ENCODE results near the gene MSRB1. TPM values are rescaled to one million over a fixed set of nuclear protein-coding genes. Genes with fewer than 3 reads are reported as not detected.

Gene MSRB1
- total and polyA plus RNA-seq, 9 of the 15 experiments (the other 6 are each of a cell fraction or from before 2014, with no cell fraction given), result 5.4 to 33.7 (median 25.7) TPM

DNA sequence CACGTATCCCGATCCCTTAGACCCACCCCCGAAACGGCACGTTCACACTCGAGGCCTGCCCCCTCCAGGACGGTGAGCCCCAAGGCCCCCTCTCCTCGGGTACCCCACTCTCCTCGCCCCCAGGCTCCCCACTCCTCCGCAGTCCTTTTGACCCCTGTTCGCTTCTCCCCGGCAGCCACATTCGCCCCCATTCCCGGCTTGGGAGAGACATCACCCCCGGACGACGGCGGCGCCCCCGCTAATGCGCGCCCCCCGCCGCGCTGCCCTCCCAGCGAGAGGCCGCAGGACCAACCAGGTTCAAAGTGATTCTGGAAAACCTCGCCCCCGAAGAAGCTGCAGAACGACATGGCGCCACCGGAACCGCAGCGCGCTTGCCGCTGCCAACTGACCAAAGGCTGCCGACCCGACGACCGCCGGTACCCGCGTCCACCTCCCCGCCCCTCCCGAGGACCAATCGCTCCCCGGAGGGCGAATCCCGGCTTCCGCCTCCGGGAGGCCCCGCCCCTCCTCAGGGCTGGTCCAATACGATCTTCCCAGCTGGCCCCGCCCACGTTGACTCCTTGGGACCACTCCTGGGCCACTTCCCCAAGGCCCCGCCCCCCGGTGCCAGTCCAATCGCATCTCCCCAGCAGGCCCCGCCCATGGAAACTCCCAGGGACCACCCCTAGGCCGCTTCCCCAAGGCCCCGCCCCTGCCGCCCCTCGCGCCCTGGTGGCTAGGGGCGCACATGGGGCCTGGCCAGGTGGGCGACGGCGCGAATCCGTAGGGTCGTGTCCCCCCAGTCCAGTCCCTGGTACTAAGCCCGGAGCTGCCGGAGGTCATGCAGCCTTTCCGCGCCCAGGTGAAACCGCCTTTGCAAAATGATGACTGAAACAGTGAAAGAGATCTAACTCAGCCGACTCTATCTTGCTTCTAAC is at the start of gene MSRB1 (continued):
- TF ChIP-seq EZH2 (IDR thresholded peaks at IDR 0.05; ENCODE audit: borderline replicate concordance, low read depth, low read length), result no peak
- TF ChIP-seq SP2 (IDR thresholded peaks at IDR 0.05; ENCODE audit: extremely low read depth, low read depth, low read length, poor library complexity, severe bottlenecking), result peak; percentile 37
- peak; percentile 52; the same call in 1 of the 2 replicates for TF ChIP-seq GABPA (tag; conservative IDR thresholded peaks at IDR 0.05; ENCODE audit: low read depth)
- TF ChIP-seq, protein P1, sequence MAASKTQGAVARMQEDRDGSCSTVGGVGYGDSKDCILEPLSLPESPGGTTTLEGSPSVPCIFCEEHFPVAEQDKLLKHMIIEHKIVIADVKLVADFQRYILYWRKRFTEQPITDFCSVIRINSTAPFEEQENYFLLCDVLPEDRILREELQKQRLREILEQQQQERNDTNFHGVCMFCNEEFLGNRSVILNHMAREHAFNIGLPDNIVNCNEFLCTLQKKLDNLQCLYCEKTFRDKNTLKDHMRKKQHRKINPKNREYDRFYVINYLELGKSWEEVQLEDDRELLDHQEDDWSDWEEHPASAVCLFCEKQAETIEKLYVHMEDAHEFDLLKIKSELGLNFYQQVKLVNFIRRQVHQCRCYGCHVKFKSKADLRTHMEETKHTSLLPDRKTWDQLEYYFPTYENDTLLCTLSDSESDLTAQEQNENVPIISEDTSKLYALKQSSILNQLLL (CRISPR knock-in tag; IDR thresholded peaks at IDR 0.05; ENCODE audit: borderline replicate concordance), result no peak
- TF ChIP-seq ELK3 (CRISPR knock-in tag; IDR thresholded peaks at IDR 0.05), result no peak
- peak; percentile 65 for TF ChIP-seq TBP (optimal IDR thresholded peaks at IDR 0.05; ENCODE audit: low read depth, low read length)
- TF ChIP-seq PKNOX1 (IDR thresholded peaks at IDR 0.05), result peak; percentile 43; the same call in 1 of the 2 replicates
- no peak for TF ChIP-seq THRB (CRISPR knock-in tag; conservative IDR thresholded peaks at IDR 0.05)
- peak; percentile 49; the same call in 1 of the 2 replicates for TF ChIP-seq NFIC (IDR thresholded peaks at IDR 0.05)
- peak; percentile 73; the same call in 1 of the 2 replicates for TF ChIP-seq PHF8 (IDR thresholded peaks at IDR 0.05; ENCODE audit: borderline replicate concordance, low read length)
- peak; percentile 50 for TF ChIP-seq TAF1 (IDR thresholded peaks at IDR 0.05; ENCODE audit: control insufficient read depth, extremely low read depth, insufficient read depth, low read length, severe bottlenecking)
- TF ChIP-seq JUNB (CRISPR knock-in tag; conservative IDR thresholded peaks at IDR 0.05), result no peak
- peak; percentile 95 for TF ChIP-seq POLR2G (IDR thresholded peaks at IDR 0.05; ENCODE audit: low read depth, low read length)
- TF ChIP-seq E2F8 (IDR thresholded peaks at IDR 0.05; ENCODE audit: low read depth, partially characterized antibody), result no peak
- TF ChIP-seq ZNF134 (CRISPR knock-in tag; conservative IDR thresholded peaks at IDR 0.05), result no peak
- peak; percentile 75 for TF ChIP-seq GABPB1 (CRISPR knock-in tag; IDR thresholded peaks at IDR 0.05)
